ENCODE measurements around the gene RASL10A. TPM values are rescaled to one million over a fixed set of nuclear protein-coding genes. Genes with fewer than 3 reads are reported as not detected.

RASL10A gene
- total RNA-seq, 2 experiments from 2014 or later, result 0.62 TPM; not detected in 1

GRCh38 chr22:29292379-29292778, 23.1 kb downstream of the RASL10A start:
- no peak overlapping the region for H3K4me3 Mint-ChIP-seq
- CTCF ChIA-PET, result no interaction called here

GRCh38 chr22:29291215-29291614, 24.3 kb downstream of the RASL10A start:
- intact Hi-C loops (cut with micrococcal nuclease), result no loop called here

More at GRCh38 chr22:29292379-29292778, 23.1 kb downstream of the RASL10A start:
- H3K36me3 Mint-ChIP-seq, result peaks cover 64% of the 10 kb centered on the region
- H3K9me3 Mint-ChIP-seq, result no peaks in the 10 kb centered on the region
- no peak for DNase-seq
- POLR2A ChIA-PET, result no interaction called here
- H3K4me1 Mint-ChIP-seq (ENCODE audit: low read depth), result peaks cover 8% of the 10 kb centered on the region
- intact Hi-C loops (cut with micrococcal nuclease), result no loop called here
- no peak overlapping the region for H3K27ac Mint-ChIP-seq
- no peaks in the 10 kb centered on the region for H3K27me3 Mint-ChIP-seq

GRCh38 chr22:29290061-29290460, 25.4 kb downstream of the RASL10A start:
- no peak overlapping the region for H3K27ac Mint-ChIP-seq
- ChIA-PET POLR2A (no interaction called here), CTCF (no interaction called here)
- H3K36me3 Mint-ChIP-seq, result peaks cover 62% of the 10 kb centered on the region
- no peaks in the 10 kb centered on the region for H3K9me3 Mint-ChIP-seq
- no peak for DNase-seq
- no peaks in the 10 kb centered on the region for H3K27me3 Mint-ChIP-seq
- H3K4me1 Mint-ChIP-seq (ENCODE audit: low read depth), result peaks cover 13% of the 10 kb centered on the region
- intact Hi-C loops (cut with micrococcal nuclease), result no loop called here
- H3K4me3 Mint-ChIP-seq, result no peak overlapping the region

More at GRCh38 chr22:29291215-29291614, 24.3 kb downstream of the RASL10A start:
- no peak overlapping the region for H3K27ac Mint-ChIP-seq
- CTCF ChIA-PET, result no interaction called here
- no peak for DNase-seq
- peaks cover 13% of the 10 kb centered on the region for H3K4me1 Mint-ChIP-seq (ENCODE audit: low read depth)
- H3K36me3 Mint-ChIP-seq, result peaks cover 65% of the 10 kb centered on the region
- H3K4me3 Mint-ChIP-seq, result no peak overlapping the region
- POLR2A ChIA-PET, result no interaction called here
- H3K27me3 Mint-ChIP-seq, result no peaks in the 10 kb centered on the region
- no peaks in the 10 kb centered on the region for H3K9me3 Mint-ChIP-seq

- Mint-ChIP-seq H3K4me1 (ENCODE audit: low read depth) (peaks cover 13% of the 10 kb centered on the region), H3K36me3 (peaks cover 61% of the 10 kb centered on the region), H3K27ac (peak overlapping the region; percentile 24), H3K4me3 (no peak overlapping the region), H3K27me3 (no peaks in the 10 kb centered on the region), H3K9me3 (no peaks in the 10 kb centered on the region)
- DNase-seq, result no peak
- intact Hi-C loops (cut with micrococcal nuclease), result no loop called here
- POLR2A ChIA-PET, result interaction anchor here (1.7 to 1.8 kb wide), 2 partner anchors 12 to 19 kb away, joined by 4 to 5 read pairs; no protein-coding TSS in a partner anchor
- CTCF ChIA-PET, result interaction anchor here (1.1 kb wide), 1 partner anchor 17 kb away, joined by 4 read pairs; the partner anchor contains the start of gene GAS2L1
These were observed 26.7 kb downstream of the RASL10A start for GRCh38 chr22:29288837-29289236.

GRCh38 chr22:29284196-29284595, 31.3 kb downstream of the RASL10A start:
- Mint-ChIP-seq H3K36me3 (peaks cover 69% of the 10 kb centered on the region), H3K9me3 (no peaks in the 10 kb centered on the region), H3K4me1 (ENCODE audit: low read depth) (peaks cover 16% of the 10 kb centered on the region), H3K27me3 (no peaks in the 10 kb centered on the region), H3K4me3 (no peak overlapping the region), H3K27ac (no peak overlapping the region)
- POLR2A ChIA-PET, result no interaction called here
- intact Hi-C loops (cut with micrococcal nuclease), result no loop called here
- DNase-seq, result no peak
- CTCF ChIA-PET, result no interaction called here

GRCh38 chr22:29277927-29278326, 37.6 kb downstream of the RASL10A start:
- H3K9me3 Mint-ChIP-seq, result no peaks in the 10 kb centered on the region
- intact Hi-C loops (cut with micrococcal nuclease), result no loop called here
- no peak overlapping the region for H3K4me3 Mint-ChIP-seq
- peaks cover 78% of the 10 kb centered on the region for H3K36me3 Mint-ChIP-seq
- H3K27me3 Mint-ChIP-seq, result no peaks in the 10 kb centered on the region
- ChIA-PET CTCF (no interaction called here), POLR2A (no interaction called here)
- no peak for DNase-seq
- no peak overlapping the region for H3K27ac Mint-ChIP-seq
- H3K4me1 Mint-ChIP-seq (ENCODE audit: low read depth), result peaks cover 51% of the 10 kb centered on the region

- ChIA-PET CTCF (interaction anchor here (0.5 kb wide), 1 partner anchor 249 kb away, joined by 3 read pairs; no protein-coding TSS in a partner anchor), POLR2A (no interaction called here)
- DNase-seq, result no peak
- Mint-ChIP-seq H3K27ac (peak overlapping the region; percentile 42), H3K27me3 (no peaks in the 10 kb centered on the region), H3K36me3 (peaks cover 81% of the 10 kb centered on the region), H3K4me3 (no peak overlapping the region), H3K9me3 (no peaks in the 10 kb centered on the region), H3K4me1 (ENCODE audit: low read depth) (peaks cover 70% of the 10 kb centered on the region)
- intact Hi-C loops (cut with micrococcal nuclease), result no loop called here
These were observed 39.5 kb downstream of the RASL10A start for GRCh38 chr22:29275819-29276565.

GRCh38 chr22:29275167-29275566, 40.3 kb downstream of the RASL10A start:
- no peaks in the 10 kb centered on the region for H3K27me3 Mint-ChIP-seq
- H3K27ac Mint-ChIP-seq, result no peak overlapping the region
- DNase-seq, result no peak
- H3K36me3 Mint-ChIP-seq, result peaks cover 82% of the 10 kb centered on the region
- POLR2A ChIA-PET, result no interaction called here
- H3K9me3 Mint-ChIP-seq, result no peaks in the 10 kb centered on the region
- peaks cover 76% of the 10 kb centered on the region for H3K4me1 Mint-ChIP-seq (ENCODE audit: low read depth)
- intact Hi-C loops (cut with micrococcal nuclease), result no loop called here
- CTCF ChIA-PET, result interaction anchor here (0.5 kb wide), 1 partner anchor 82 kb away, joined by 3 read pairs; no protein-coding TSS in a partner anchor
- no peak overlapping the region for H3K4me3 Mint-ChIP-seq

GRCh38 chr22:29272624-29273023, 42.9 kb downstream of the RASL10A start:
- H3K4me3 Mint-ChIP-seq, result no peak overlapping the region
- CTCF ChIA-PET, result no interaction called here
- no peak overlapping the region for H3K27ac Mint-ChIP-seq
- intact Hi-C loops (cut with micrococcal nuclease), result no loop called here
- H3K36me3 Mint-ChIP-seq, result peaks cover 81% of the 10 kb centered on the region
- DNase-seq, result no peak
- H3K9me3 Mint-ChIP-seq, result no peaks in the 10 kb centered on the region
- POLR2A ChIA-PET, result interaction anchor here (1.8 kb wide), 1 partner anchor 15 kb away, joined by 6 read pairs; no protein-coding TSS in a partner anchor
- H3K27me3 Mint-ChIP-seq, result no peaks in the 10 kb centered on the region
- peaks cover 75% of the 10 kb centered on the region for H3K4me1 Mint-ChIP-seq (ENCODE audit: low read depth)

GRCh38 chr22:29270475-29271271, 44.8 kb downstream of the RASL10A start:
- H3K36me3 Mint-ChIP-seq, result peaks cover 70% of the 10 kb centered on the region
- DNase-seq, result no peak
- peak overlapping the region; percentile 99 for H3K27ac Mint-ChIP-seq

GRCh38 chr22:29269731-29270474, 45.6 kb downstream of the RASL10A start:
- Mint-ChIP-seq H3K4me1 (ENCODE audit: low read depth) (peaks cover 64% of the 10 kb centered on the region), H3K9me3 (no peaks in the 10 kb centered on the region), H3K36me3 (peaks cover 65% of the 10 kb centered on the region), H3K27me3 (no peaks in the 10 kb centered on the region), H3K4me3 (peak overlapping the region; percentile 90), H3K27ac (peak overlapping the region; percentile 99)
- POLR2A ChIA-PET, result interaction anchor here (1.0 to 1.4 kb wide), 3 partner anchors 15 to 44 kb away, joined by 3 to 5 read pairs (median 3); no protein-coding TSS in a partner anchor
- CTCF ChIA-PET, result no interaction called here
- peak; percentile 24 for DNase-seq
- intact Hi-C loops (cut with micrococcal nuclease), result loop anchor here (5.0 kb wide), 2 partner anchors 37 to 117 kb away; partner anchors contain the start of genes AP1B1 and GAS2L1

More at GRCh38 chr22:29270475-29271271, 44.8 kb downstream of the RASL10A start:
- H3K4me3 Mint-ChIP-seq, result peak overlapping the region; percentile 90
- intact Hi-C loops (cut with micrococcal nuclease), result no loop called here
- H3K9me3 Mint-ChIP-seq, result no peaks in the 10 kb centered on the region
- ChIA-PET CTCF (interaction anchor here (1.1 kb wide), 1 partner anchor 68 kb away, joined by 3 read pairs; no protein-coding TSS in a partner anchor), POLR2A (interaction anchor here (1.0 to 1.4 kb wide), 3 partner anchors 14 to 43 kb away, joined by 3 to 5 read pairs (median 3); no protein-coding TSS in a partner anchor)
- H3K4me1 Mint-ChIP-seq (ENCODE audit: low read depth), result peaks cover 70% of the 10 kb centered on the region
- H3K27me3 Mint-ChIP-seq, result no peaks in the 10 kb centered on the region

All from activated CD4-positive, alpha-beta memory T cell treated with anti-CD3 and anti-CD28 coated beads for 36 hours (primary cell).